H1 (cell line): ENCODE measurements around the gene ASF1B. TPM values are rescaled to one million over a fixed set of nuclear protein-coding genes. Genes with fewer than 3 reads are reported as not detected.

ENCODE experiments used
- CTCF ChIA-PET: fragments of 300-600 bp; sonication (Branson Sonifier 250); formaldehyde crosslinking; loops from one replicate; lab custom pipeline; 2021; ENCODE audit not compliant: partially characterized antibody; lab: Charles Lee
- POLR2A ChIA-PET: fragments of 300-600 bp; sonication (Branson Sonifier 250); formaldehyde crosslinking; loops from one replicate; lab custom pipeline; 2021; ENCODE audit warnings: inconsistent platforms; ENCODE audit not compliant: partially characterized antibody; lab: Charles Lee
- DNase-seq, 2 experiments: peaks; one replicate each; pipeline versions ENCODE4 v3.0.0 to v3.0.0-alpha.2; 2010 to 2022; ENCODE audit warnings: low spot score in 2 of 2, low read depth in 1 of 2, mixed read lengths in 1 of 2
- FAIRE-seq: peaks from 2 replicates; lab custom pipeline; 2011; peaks lifted over from hg19 to GRCh38; lab: Jason Lieb, UNC
- H2AFZ ChIP-seq: 2 replicates; pipeline ENCODE4 v1.8.1; 2012; ENCODE audit warnings: low read length, inconsistent platforms
- H2AK5ac ChIP-seq: 2 replicates; pipeline ENCODE4 v1.6.1; 2013; ENCODE audit warnings: low read depth, low read length
- H2BK120ac ChIP-seq: replicated peaks from 2 replicates; pipeline ENCODE3; 2013; ENCODE audit warnings: low read depth, low read length, inconsistent platforms
- H2BK12ac ChIP-seq: 2 replicates; pipeline ENCODE4 v1.6.1; 2013; ENCODE audit warnings: low read depth, low read length
- H2BK15ac ChIP-seq: 2 replicates; pipeline ENCODE4 v1.6.1; 2013; ENCODE audit warnings: low read length
- H2BK20ac ChIP-seq: 2 replicates; pipeline ENCODE4 v1.6.1; 2013; ENCODE audit warnings: low read length
- H2BK5ac ChIP-seq: 2 replicates; pipeline ENCODE4 v1.6.1; 2013; ENCODE audit warnings: low read depth, low read length
- H3K14ac ChIP-seq: 2 replicates; pipeline ENCODE4 v1.6.1; 2013; ENCODE audit warnings: inconsistent platforms; ENCODE audit not compliant: insufficient read length
- H3K18ac ChIP-seq: 2 replicates; pipeline ENCODE4 v1.6.1; 2013; ENCODE audit warnings: low read length; ENCODE audit errors: extremely low read depth
- H3K23ac ChIP-seq: 2 replicates; pipeline ENCODE4 v1.6.1; 2013; ENCODE audit warnings: inconsistent platforms; ENCODE audit not compliant: insufficient read length
- H3K23me2 ChIP-seq: 2 replicates; pipeline ENCODE4 v1.6.1; 2013; ENCODE audit warnings: low read depth, low read length
- H3K27ac ChIP-seq: 2 replicates; pipeline ENCODE4 v1.6.1; 2011; ENCODE audit warnings: low read depth, low read length, inconsistent platforms
- H3K27me3 ChIP-seq, 4 experiments: replicated peaks in 1 of 4; 1 replicate in 1 of 4; 2 replicates in 3 of 4; pipeline versions ENCODE4 v1.6.1 to v1.8.1; 2011 to 2013; ENCODE audit warnings: low read length in 3 of 4, mild to moderate bottlenecking in 3 of 4, inconsistent platforms in 2 of 4, mixed read lengths in 2 of 4, moderate library complexity in 1 of 4; ENCODE audit not compliant: control insufficient read depth in 3 of 4, insufficient read depth in 3 of 4; ENCODE audit errors: extremely low read depth in 1 of 4
- H3K36me3 ChIP-seq, 4 experiments: 2 replicates each; pipeline versions ENCODE4 v1.6.1 to v1.8.1; 2011 to 2013; ENCODE audit warnings: mild to moderate bottlenecking in 4 of 4, low read length in 3 of 4, moderate library complexity in 2 of 4, control low read depth in 1 of 4, inconsistent platforms in 1 of 4; ENCODE audit not compliant: insufficient read depth in 4 of 4, control insufficient read depth in 2 of 4
- H3K4ac ChIP-seq: replicated peaks from 2 replicates; pipeline ENCODE3; 2013; ENCODE audit warnings: low read length, low read depth, mixed read lengths, inconsistent platforms; ENCODE audit not compliant: insufficient read length
- H3K4me1 ChIP-seq, 4 experiments: replicated peaks in 1 of 4; 1 replicate in 1 of 4; 2 replicates in 3 of 4; pipeline versions ENCODE4 v1.6.1 to v1.8.1; 2011 to 2013; ENCODE audit warnings: low read length in 3 of 4, inconsistent platforms in 2 of 4, mixed read lengths in 1 of 4; ENCODE audit not compliant: insufficient read depth in 4 of 4, control insufficient read depth in 3 of 4
- H3K4me2 ChIP-seq, 2 experiments: 2 replicates each; pipeline versions ENCODE4 v1.6.1 to v1.8.1; 2011 to 2013; ENCODE audit warnings: low read depth in 2 of 2, low read length in 2 of 2, control low read depth in 1 of 2, inconsistent platforms in 1 of 2, mild to moderate bottlenecking in 1 of 2; ENCODE audit not compliant: insufficient read depth in 1 of 2
- H3K4me3 ChIP-seq, 4 experiments: fragments of 200-600, 300-600 bp in 1 of 4; sonication (generic), shearing (Covaris generic), sonication (Bioruptor Twin) in 1 of 4; 2 replicates each; pipeline versions ENCODE4 v1.5.1 to v1.8.1; 2011 to 2016; ENCODE audit warnings: low read length in 4 of 4, low read depth in 3 of 4, control low read depth in 2 of 4, inconsistent platforms in 2 of 4, mild to moderate bottlenecking in 2 of 4, mixed read lengths in 1 of 4, moderate library complexity in 1 of 4; ENCODE audit not compliant: insufficient read depth in 2 of 4; ENCODE audit errors: extremely low read depth in 1 of 4
- H3K56ac ChIP-seq: replicated peaks from 2 replicates; pipeline ENCODE3; 2013; ENCODE audit warnings: low read depth, mild to moderate bottlenecking, mixed read lengths, low read length, inconsistent platforms; ENCODE audit not compliant: insufficient read length
- H3K79me1 ChIP-seq: 2 replicates; pipeline ENCODE4 v1.6.1; 2013; ENCODE audit warnings: low read depth, low read length, control low read depth
- H3K79me2 ChIP-seq, 2 experiments: 2 replicates each; pipeline versions ENCODE4 v1.6.1 to v1.8.1; 2012 to 2013; ENCODE audit warnings: low read length in 2 of 2, mild to moderate bottlenecking in 2 of 2, inconsistent platforms in 1 of 2; ENCODE audit not compliant: insufficient read depth in 2 of 2, control insufficient read depth in 1 of 2
- H3K9ac ChIP-seq, 4 experiments: replicated peaks in 1 of 4; 1 replicate in 1 of 4; 2 replicates in 3 of 4; pipeline versions ENCODE4 v1.6.1 to v1.8.1; 2011 to 2013; ENCODE audit warnings: low read depth in 3 of 4, low read length in 3 of 4, control low read depth in 2 of 4, mild to moderate bottlenecking in 2 of 4, moderate library complexity in 2 of 4, inconsistent platforms in 1 of 4; ENCODE audit errors: extremely low read depth in 1 of 4
- H3K9me3 ChIP-seq, 2 experiments: 2 replicates each; pipeline versions ENCODE4 v1.6.1 to v1.8.1; 2012 to 2013; ENCODE audit warnings: mild to moderate bottlenecking in 2 of 2, moderate library complexity in 2 of 2, control low read depth in 1 of 2, inconsistent platforms in 1 of 2, low read depth in 1 of 2, low read length in 1 of 2, mixed read lengths in 1 of 2; ENCODE audit not compliant: insufficient read depth in 2 of 2
- H4K20me1 ChIP-seq, 2 experiments: replicated peaks in 1 of 2; 2 replicates each; pipeline versions ENCODE3 to v1.8.1; 2011 to 2013; ENCODE audit warnings: inconsistent platforms in 2 of 2, low read length in 2 of 2, mild to moderate bottlenecking in 1 of 2; ENCODE audit not compliant: insufficient read depth in 2 of 2, control insufficient read depth in 1 of 2
- H4K5ac ChIP-seq: 2 replicates; pipeline ENCODE4 v1.6.1; 2013; ENCODE audit warnings: low read length, low read depth, mixed read lengths, inconsistent platforms; ENCODE audit not compliant: insufficient read length
- H4K8ac ChIP-seq: 2 replicates; pipeline ENCODE4 v1.8.0; 2013; ENCODE audit warnings: mild to moderate bottlenecking, moderate library complexity, low read length, inconsistent platforms; ENCODE audit not compliant: insufficient read depth; ENCODE audit errors: extremely low read depth
- H4K91ac ChIP-seq: replicated peaks from 2 replicates; pipeline ENCODE3; 2013; ENCODE audit warnings: low read length, mixed read lengths, inconsistent platforms; ENCODE audit not compliant: insufficient read length
- POLR2AphosphoS5 ChIP-seq: IDR thresholded peaks from 2 replicates; pipeline ENCODE4 v1.6.1; 2011; ENCODE audit warnings: low read depth, low read length
- RNF2 ChIP-seq: fragments of 200-900, 300-1000 bp; sonication (generic); IDR thresholded peaks from 2 replicates; pipeline ENCODE4 v1.7.1; 2016; ENCODE audit warnings: borderline replicate concordance, low read depth, mild to moderate bottlenecking, antibody characterized with exemption, low read length; ENCODE audit not compliant: poor library complexity, severe bottlenecking; ENCODE audit errors: missing control alignments
- WGBS, 2 experiments: shearing (Covaris generic) in 1 of 2; methylation state at CpG; one replicate each; pipeline versions ENCODE4 v1.1.6 to v1.1.7; 2013 to 2015; ENCODE audit warnings: low lambda C conversion rate in 2 of 2, mixed read lengths in 2 of 2, inconsistent platforms in 1 of 2, low coverage in 1 of 2, missing lambda C conversion rate in 1 of 2; ENCODE audit not compliant: insufficient replicate concordance in 2 of 2, insufficient coverage in 1 of 2, insufficient read length in 1 of 2; ENCODE audit errors: extremely low coverage in 1 of 2, missing lambda C conversion rate in 1 of 2; 5-methylcytosine and 5-hydroxymethylcytosine counted together
- polyA plus RNA-seq, 7 experiments: library from polyadenylated mRNA; depleted of rRNA in 3 of 7; stranded (reverse) in 5 of 7; unstranded in 2 of 7; fragments of >200 nt in 5 of 7; fragments of 200-250 nt in 2 of 7; gene quantifications; 1 replicate in 5 of 7; 2 replicates in 1 of 7; 4 replicates in 1 of 7; pipeline versions ENCODE4 v1.2.1 to v1.2.3, GENCODE V29; 2011 to 2013; ENCODE audit warnings: missing spikeins in 2 of 7, mixed read lengths in 2 of 7
- total RNA-seq: library from RNA; stranded (reverse); fragmentation: NEBNext Ultra II Directional; extraction: Animal tissue kit (Norgen Biotek cat#: 25700); gene quantifications from 2 replicates; pipeline ENCODE4 v1.2.1, GENCODE V29; 2021
- TF ChIP-seq, protein P1 (sequence below): IDR thresholded peaks from 2 replicates; pipeline ENCODE4 v1.6.1; 2011; ENCODE audit warnings: low read depth, mild to moderate bottlenecking, low read length; ENCODE audit not compliant: insufficient read depth

The ASF1B gene
- total and polyA plus RNA-seq, 2 of the 8 experiments (the other 6 are each of a cell fraction or from before 2014, with no cell fraction given), result 32.6 to 59.2 TPM

DNA sequence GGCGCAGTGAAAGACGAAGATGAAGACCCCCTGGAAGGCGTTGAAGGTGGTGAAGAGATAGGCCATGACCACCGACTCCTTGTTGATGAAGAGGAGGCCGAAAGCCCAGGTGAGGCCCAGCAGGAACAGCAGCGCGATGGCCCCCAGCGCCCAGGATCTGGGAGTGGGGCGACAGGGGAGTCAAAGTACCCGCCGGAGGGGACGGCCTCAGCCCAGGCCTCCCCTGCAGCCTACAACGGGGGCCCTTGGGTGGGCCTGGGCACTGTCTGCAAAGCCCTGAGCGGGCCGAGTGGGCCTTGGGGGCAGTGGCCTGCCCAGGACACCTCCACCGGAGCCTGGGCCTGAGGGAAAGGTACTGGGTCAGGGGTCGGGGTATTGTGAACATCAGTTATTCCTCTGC, 19.0 kb upstream of the ASF1B start:
- Histone ChIP-seq H3K9me3 (no peaks in the 10 kb centered on the region), H3K4me3 (no peak overlapping the region), H2AFZ (no peak overlapping the region), H3K9ac (no peak overlapping the region), H3K79me2 (no peaks in the 10 kb centered on the region), H4K20me1 (peaks cover 10 to 23% of the 10 kb centered on the region in 2 experiments), H3K4me2 (no peak overlapping the region), H3K27ac (no peak overlapping the region), H3K18ac (no peak overlapping the region), H2BK5ac (no peak overlapping the region), H2BK12ac (no peak overlapping the region), H2BK15ac (no peak overlapping the region), H3K56ac (no peak overlapping the region), H4K8ac (peak overlapping the region; percentile 57; the same call in 1 of the 2 replicates), H2BK20ac (no peak overlapping the region), H3K23me2 (no peaks in the 10 kb centered on the region), H3K79me1 (peaks cover 2% of the 10 kb centered on the region), H2AK5ac (no peak overlapping the region), H3K36me3 (peaks cover 28 to 74% (median 65%) of the 10 kb centered on the region in 4 experiments), H3K4me1 (peaks cover 0 to 3% (median under 1%) of the 10 kb centered on the region in 4 experiments; a peak in 4 of 7 replicates), H3K14ac (no peak overlapping the region), H4K5ac (no peak overlapping the region), H3K23ac (no peak overlapping the region), H4K91ac (no peak overlapping the region), H3K4ac (no peak overlapping the region), H2BK120ac (no peak overlapping the region), H3K27me3 (no peaks in the 10 kb centered on the region)
- POLR2A ChIA-PET, result interaction anchor here (1.2 kb wide), 1 partner anchor 10 kb away, joined by 3 read pairs; no protein-coding TSS in a partner anchor
- CTCF ChIA-PET, result interaction anchor here (0.6 kb wide), 1 partner anchor 200 kb away, joined by 3 read pairs; no protein-coding TSS in a partner anchor
- DNase-seq, result no peak
- 95% methylated on average over 14 of the region's 17 CpGs; no CpG with 5 or more reads in 1 of the 2 experiments for WGBS, 2 experiments
- no peak for FAIRE-seq
- TF ChIP-seq RNF2, result no peak
- no peak for TF ChIP-seq POLR2AphosphoS5
- TF ChIP-seq, protein P1, sequence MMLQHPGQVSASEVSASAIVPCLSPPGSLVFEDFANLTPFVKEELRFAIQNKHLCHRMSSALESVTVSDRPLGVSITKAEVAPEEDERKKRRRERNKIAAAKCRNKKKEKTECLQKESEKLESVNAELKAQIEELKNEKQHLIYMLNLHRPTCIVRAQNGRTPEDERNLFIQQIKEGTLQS, result no peak
